ENCODE data around the gene SELPLG.

DNA sequence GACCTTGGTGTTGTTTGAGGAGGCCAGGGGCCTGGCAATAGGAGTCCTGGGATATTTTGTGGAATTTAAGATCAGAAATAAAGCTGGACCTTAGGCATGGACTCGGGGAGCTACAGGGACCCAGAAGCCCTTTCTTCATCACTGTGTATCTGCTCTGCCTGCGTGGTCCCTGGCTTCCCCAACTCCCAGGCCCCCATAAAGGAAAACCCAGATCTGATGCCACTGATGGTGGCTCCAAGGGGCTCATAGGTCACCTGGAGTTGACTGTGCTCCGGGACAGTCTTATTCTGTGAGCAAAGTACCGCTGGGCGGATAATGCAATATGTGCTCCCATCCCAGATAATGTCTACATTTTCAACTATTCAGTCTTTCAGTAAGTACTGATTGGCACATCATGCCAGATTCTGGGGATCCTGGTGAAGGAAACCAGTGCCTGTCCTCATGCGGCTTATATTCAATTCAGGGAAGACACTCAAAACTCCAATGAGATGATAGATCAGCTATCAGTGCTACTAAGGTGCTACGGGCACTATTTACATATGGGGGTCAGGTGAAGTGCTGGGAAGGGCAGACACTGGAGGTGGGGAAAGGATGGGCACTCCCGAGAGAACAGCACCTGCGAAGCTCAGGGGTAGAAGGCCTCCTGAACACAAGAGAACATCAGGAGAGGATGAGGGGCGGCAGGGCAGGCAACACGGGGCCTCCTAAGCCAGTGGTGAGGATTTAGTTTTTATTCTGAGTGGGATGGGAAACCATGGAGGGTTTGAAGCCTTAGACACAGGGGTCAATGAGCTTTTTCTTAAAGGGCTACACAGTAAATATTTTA, 5.5 kb upstream of the SELPLG start:
- TF ChIP-seq, protein P1, sequence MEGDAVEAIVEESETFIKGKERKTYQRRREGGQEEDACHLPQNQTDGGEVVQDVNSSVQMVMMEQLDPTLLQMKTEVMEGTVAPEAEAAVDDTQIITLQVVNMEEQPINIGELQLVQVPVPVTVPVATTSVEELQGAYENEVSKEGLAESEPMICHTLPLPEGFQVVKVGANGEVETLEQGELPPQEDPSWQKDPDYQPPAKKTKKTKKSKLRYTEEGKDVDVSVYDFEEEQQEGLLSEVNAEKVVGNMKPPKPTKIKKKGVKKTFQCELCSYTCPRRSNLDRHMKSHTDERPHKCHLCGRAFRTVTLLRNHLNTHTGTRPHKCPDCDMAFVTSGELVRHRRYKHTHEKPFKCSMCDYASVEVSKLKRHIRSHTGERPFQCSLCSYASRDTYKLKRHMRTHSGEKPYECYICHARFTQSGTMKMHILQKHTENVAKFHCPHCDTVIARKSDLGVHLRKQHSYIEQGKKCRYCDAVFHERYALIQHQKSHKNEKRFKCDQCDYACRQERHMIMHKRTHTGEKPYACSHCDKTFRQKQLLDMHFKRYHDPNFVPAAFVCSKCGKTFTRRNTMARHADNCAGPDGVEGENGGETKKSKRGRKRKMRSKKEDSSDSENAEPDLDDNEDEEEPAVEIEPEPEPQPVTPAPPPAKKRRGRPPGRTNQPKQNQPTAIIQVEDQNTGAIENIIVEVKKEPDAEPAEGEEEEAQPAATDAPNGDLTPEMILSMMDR (IDR thresholded peaks at IDR 0.05), result no peak
- no peak for TF ChIP-seq EZH2 (IDR thresholded peaks at IDR 0.05; ENCODE audit: borderline replicate concordance, insufficient read depth, low read depth, low read length, poor library complexity, severe bottlenecking)
